Adrenal gland (tissue), 5 donors: Measurements from ENCODE around the gene TMEM134.
"Not testable (repeated sequence)": the region's sequence is repeated elsewhere in the genome, so short reads cannot be mapped to it uniquely, and the experiment has no call there.

Source experiments
- POLR2A ChIP-seq, 2 donors: fragments of 450-650 bp; IDR thresholded peaks; one replicate each; pipeline ENCODE4 v1.6.1; 2017; ENCODE audit warnings: antibody characterized with exemption in 2 of 2, mild to moderate bottlenecking in 2 of 2, moderate library complexity in 1 of 2
- TF ChIP-seq, protein P1 (sequence below), 6 experiments: fragments of 450-650 bp in 4 of 6; fragments of 200-600 bp in 2 of 6; sonication (generic) in 1 of 6; IDR thresholded peaks; 1 replicate in 5 of 6; 2 replicates in 1 of 6; pipeline versions ENCODE4 v1.5.1 to v1.8.0; 2016 to 2021; ENCODE audit warnings: antibody characterized with exemption in 6 of 6, mild to moderate bottlenecking in 2 of 6, moderate library complexity in 1 of 6
- donor health status: DM: no; HTN: no; CAD: no.

GRCh38 chr11:67477344-67478050, 8.4 kb upstream of the TMEM134 start:
- TF ChIP-seq, protein P1, sequence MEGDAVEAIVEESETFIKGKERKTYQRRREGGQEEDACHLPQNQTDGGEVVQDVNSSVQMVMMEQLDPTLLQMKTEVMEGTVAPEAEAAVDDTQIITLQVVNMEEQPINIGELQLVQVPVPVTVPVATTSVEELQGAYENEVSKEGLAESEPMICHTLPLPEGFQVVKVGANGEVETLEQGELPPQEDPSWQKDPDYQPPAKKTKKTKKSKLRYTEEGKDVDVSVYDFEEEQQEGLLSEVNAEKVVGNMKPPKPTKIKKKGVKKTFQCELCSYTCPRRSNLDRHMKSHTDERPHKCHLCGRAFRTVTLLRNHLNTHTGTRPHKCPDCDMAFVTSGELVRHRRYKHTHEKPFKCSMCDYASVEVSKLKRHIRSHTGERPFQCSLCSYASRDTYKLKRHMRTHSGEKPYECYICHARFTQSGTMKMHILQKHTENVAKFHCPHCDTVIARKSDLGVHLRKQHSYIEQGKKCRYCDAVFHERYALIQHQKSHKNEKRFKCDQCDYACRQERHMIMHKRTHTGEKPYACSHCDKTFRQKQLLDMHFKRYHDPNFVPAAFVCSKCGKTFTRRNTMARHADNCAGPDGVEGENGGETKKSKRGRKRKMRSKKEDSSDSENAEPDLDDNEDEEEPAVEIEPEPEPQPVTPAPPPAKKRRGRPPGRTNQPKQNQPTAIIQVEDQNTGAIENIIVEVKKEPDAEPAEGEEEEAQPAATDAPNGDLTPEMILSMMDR (IDR thresholded peaks at IDR 0.05): not testable (repeated sequence)
- TF ChIP-seq POLR2A (IDR thresholded peaks at IDR 0.05): not testable (repeated sequence)
